GM19455 (cell line): Measurements from ENCODE around the gene ALKBH6.
A peak's percentile ranks its signal among the peaks of the same experiment; 100 is the strongest.
"Not testable (repeated sequence)": the region's sequence is repeated elsewhere in the genome, so short reads cannot be mapped to it uniquely, and the experiment has no call there.

Experiments used
- ATAC-seq: cut with Tn5 transposase; IDR thresholded peaks from one replicate; pipeline ENCODE4 v1.9.1; 2021; ENCODE audit not compliant: unreplicated experiment

ALKBH6 gene

GRCh38 chr19:36014012-36014924 lies at the start of gene ALKBH6:
Gene ALKBH6 (minus strand): TSS chr19:36014213. CDS start chr19:36013397, 816 bp downstream.
- ATAC-seq, result peak; percentile 97

DNA sequence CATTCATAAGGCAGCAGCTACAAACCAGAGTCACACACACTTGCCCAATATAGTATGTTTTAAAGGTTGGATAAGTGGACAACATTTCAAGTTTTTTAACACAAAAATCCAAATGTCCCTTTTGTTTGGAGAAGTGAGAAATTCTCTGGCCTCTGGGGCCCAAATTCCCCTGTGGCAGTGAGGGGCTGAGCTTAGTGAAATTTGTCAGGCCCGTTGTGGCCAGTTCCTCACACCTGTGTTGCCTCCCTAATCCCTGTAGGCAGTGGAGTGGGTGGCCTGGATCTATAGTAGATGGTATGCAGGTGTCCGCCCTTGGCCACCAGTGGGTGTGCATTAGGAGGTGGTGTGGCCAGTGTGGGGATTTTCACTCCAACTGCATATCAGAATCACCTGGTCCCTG lies 47.4 kb upstream of the ALKBH6 start:
- ATAC-seq, result no peak

- no peak for ATAC-seq
Observed at GRCh38 chr19:36060430-36060829, 46.4 kb upstream of the ALKBH6 start.

GRCh38 chr19:36059180-36059910 lies 45.3 kb upstream of the ALKBH6 start:
- no peak for ATAC-seq

- no peak for ATAC-seq
Observed at GRCh38 chr19:36058481-36059179, 44.6 kb upstream of the ALKBH6 start.

DNA sequence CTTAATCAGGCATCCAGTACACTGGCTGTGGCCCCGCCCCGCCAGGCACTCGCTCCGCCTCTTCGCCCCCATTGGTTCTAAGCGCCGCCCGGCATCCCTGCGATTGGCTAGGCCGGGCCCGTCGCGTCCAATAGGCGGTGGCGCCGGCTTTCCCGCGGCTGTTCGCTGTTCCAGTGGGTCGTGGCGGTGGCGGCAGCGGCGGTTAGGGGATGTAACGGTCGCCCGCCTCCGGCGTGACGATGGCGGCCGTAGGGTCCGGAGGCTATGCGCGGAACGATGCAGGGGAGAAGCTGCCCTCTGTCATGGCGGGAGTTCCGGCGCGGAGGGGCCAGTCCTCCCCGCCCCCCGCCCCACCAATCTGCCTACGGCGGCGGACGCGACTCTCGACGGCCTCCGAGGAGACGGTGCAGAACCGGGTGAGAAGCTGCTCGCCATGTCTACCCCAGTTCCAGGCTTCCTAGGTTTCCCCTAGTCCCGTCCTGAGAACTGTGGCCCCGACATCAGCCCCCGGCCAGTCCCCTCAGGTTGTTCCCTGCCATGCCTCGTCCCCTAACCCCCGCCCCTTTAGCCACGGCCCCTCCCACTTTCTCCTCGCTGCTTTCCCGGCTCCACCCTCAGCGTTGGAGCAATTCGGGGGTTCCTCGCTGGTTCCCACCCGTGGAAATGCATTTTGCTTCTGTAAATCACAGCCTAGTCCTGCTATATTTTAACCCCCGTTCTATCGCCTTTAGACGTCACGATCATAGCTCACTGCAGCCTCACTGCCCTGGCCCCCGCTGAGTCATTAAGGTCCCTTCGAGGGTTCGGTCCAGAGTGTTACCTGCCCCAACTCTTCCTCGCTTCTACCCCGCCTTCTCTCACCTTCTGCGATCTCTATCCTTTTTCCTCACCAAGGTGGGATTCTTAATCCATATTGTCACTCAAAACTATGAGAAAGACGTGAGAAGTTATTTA lies 41.0 kb upstream of the ALKBH6 start, which contains the start of gene WDR62:
TSS of gene WDR62 (plus strand) at position 165 of the 954 bp plus-strand sequence. CDS start at position 240, 75 bp downstream.
- ATAC-seq, result peak; percentile 73

DNA sequence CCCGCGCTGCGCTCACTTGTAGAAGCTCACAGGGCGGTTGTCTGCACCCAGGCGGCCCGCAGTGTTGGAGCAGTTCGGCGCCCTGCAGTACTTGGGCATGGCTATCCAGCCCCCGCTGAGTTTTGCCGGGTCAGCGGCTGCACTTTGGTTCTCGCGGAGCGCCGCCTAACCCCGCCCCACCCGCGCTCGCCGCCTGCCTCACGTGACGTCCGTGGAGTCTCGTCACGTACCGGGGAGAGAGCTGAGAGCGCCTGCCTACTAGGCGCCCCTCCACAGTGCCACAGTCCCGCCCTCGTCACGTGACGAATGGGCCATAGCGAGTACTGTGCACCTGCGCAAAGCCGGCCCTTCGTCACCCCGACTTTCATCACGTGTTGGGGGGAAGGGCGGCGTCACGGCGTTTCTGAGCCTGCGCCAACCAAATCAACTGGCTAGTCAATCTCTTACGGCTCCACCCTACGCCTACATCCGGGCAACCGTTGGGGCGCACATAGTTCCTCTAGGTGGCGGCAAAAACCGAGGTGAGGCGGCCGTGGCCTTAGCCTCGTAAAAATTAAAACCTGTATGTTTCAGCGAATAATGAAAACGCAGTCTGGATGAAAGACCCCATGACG lies 40.2 kb upstream of the ALKBH6 start, which contains the start of gene THAP8:
TSS of gene THAP8 (minus strand) at position 167 of the 614 bp plus-strand sequence. CDS start at position 99, 68 bp downstream.
- ATAC-seq, result peak; percentile 79

GRCh38 chr19:36051637-36052036 lies 37.6 kb upstream of the ALKBH6 start:
- ATAC-seq, result no peak

GRCh38 chr19:36051236-36051635 lies 37.2 kb upstream of the ALKBH6 start:
- no peak for ATAC-seq

DNA sequence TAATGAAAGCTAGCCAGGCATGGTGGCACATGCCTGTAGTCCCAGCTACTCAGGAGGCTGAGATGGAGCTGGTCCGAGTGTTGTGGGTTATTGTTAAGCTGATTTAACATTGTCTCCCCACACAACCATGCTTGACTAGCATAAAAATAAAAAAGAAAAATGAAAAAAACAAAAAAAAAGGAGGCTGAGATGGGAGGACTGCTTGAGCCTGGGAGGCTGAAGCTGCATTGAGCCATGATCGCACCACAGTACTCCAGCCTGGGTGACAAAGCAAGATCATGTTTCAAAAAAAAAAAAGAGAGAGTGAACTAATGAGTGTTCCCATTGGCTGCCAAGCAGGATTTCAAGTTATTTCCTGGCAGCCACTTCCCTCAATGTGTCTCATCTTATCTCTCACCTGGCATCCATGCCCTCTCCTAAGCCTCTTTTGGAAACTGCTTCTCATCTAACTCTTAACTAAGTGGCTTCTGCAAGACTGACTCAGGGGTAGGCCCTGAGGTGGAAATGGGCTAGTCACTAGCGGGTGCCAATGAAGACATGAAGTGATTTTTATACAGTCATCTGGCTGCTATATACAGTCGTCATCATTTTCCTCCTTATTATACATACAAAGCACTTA lies 35.2 kb upstream of the ALKBH6 start:
- no peak for ATAC-seq

- ATAC-seq, result no peak
Observed at GRCh38 chr19:36047835-36048234, 33.8 kb upstream of the ALKBH6 start.

GRCh38 chr19:36046443-36047050 lies 32.5 kb upstream of the ALKBH6 start:
- ATAC-seq, result no peak

- ATAC-seq, result no peak
Observed at GRCh38 chr19:36043952-36044351, 29.9 kb upstream of the ALKBH6 start.

- no peak for ATAC-seq
Observed at GRCh38 chr19:36041831-36042230, 27.8 kb upstream of the ALKBH6 start.

DNA sequence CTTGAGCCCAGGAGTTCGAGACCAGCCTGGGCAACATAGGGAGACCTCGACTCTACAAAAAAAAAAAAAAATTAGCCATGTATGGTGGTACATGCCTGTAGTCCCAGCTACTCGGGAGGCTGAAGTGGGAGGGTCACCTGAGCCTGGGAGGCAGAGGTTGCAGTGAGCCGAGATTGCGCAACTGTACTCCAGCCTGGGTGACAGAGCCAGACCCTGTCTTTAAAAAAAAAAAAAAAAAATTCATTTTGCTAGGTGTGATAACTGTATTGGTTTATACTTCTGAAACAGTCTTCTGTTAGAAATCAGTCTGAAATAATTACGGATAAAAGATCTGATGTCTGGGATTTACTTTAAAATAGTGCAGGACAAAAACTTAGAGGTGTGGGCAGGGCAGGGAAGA lies 27.1 kb upstream of the ALKBH6 start:
- not testable (repeated sequence) for ATAC-seq

GRCh38 chr19:36040495-36040894 lies 26.5 kb upstream of the ALKBH6 start:
- no peak for ATAC-seq

DNA sequence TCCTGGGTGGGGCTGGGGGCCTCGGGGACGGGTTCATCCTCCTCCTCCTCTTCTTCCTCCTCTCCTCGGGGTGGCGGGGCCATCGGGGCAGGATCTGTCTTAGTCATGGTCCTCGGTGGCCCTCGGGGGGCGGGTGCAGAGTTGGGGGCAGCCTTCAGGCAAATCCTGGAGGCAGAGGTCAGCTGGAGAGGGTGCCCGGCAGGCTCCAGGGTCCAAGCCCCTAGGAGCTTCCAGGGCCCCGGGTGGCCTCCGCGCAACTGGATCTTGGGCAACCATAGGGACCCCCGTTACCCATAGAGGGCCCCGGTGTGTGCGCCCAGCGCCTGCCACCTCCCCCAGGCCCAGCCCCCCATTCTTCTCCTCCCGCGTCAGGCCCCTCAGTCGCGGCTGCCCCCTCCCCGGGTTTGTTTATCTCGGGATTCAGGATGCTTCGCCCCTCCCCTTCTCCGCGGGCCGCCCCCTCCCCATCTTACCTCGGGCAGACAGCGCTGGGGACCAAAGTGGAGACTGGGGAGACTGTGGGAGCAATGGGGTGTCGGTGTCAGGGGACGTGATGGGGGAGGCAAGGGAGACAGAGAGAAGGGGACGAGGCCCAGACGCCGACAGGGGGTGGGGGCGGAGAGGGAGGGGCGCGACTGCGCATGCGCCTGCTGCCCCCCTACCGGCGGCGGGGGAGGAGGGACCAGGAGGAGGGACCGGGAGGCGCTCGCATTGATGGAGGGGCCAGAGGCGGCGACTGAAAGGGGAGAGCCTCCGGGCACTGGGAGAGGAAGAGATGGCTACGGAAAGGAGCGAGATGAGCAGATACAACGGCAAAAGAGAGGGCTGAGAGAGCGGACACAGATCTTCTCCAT lies 18.5 kb upstream of the ALKBH6 start, which contains the start of gene CLIP3:
TSS of gene CLIP3 (minus strand) at position 623 of the 854 bp plus-strand sequence. CDS start at position 107, 516 bp downstream.
- no peak for ATAC-seq

DNA sequence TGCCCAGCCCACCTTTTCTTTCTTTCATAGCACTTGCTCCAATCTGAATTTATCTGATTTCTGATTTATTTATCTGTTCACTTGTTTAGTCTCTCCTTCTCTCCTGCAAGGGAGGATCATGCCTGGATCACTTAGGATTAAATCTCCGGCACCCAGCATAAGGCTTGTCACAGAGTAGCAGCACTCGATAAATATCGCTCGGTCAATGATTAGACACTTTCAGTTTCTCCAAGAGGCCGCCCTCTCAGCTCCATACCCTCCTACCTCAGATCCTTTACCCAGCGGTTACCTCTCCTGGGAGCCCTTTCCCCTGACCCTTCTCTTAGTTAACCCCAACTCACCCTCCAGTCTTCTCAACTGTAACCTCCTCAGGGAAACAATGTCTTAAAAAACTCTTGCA lies 17.3 kb upstream of the ALKBH6 start:
- ATAC-seq, result no peak
